ENCODE results near the gene LRIT1.

Gene LRIT1

DNA sequence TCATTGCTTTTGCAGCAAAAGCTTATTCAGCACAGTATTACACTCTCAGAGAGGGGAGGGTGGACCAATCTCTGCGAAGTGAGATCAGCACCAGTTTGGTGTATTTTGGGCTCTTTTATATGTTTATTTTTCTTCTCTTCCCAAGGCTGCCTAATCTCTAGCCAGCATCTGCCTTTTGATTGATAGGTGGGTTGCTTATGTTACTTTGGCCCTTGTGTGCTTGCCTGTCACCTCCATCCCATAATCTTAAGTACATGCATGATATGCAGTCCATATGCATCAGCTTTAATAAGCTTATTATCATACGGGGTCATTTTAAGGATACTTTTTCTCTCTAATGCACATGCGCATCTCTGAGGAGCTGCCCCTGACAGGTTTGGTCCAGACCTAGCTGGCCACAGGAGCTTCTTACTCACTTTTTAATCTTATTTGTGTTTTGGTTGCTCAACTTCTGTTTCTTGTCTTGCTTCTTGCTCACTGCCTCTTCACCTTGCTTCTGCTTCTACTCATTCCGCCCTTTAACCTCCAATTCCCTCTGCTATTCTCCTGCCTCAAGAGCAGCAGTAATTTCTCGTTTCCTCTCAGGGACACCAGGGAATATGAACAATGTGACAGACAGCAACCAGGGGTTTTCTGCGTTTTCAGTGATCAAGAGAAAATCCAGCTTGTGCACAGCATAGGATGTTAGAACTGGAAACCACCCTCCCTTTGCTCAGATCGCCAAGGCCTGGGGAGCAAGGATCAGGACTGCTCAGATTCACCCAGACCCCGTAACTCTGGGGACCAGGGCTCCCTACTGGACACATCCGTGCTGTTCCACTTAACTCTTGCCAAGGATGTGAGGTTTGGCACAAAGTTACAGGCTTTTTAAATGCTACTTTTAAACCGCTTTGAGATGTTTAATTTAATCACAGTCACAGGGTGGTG lies 13.5 kb upstream of the LRIT1 start:
- FAIRE-seq, result no peak

DNA sequence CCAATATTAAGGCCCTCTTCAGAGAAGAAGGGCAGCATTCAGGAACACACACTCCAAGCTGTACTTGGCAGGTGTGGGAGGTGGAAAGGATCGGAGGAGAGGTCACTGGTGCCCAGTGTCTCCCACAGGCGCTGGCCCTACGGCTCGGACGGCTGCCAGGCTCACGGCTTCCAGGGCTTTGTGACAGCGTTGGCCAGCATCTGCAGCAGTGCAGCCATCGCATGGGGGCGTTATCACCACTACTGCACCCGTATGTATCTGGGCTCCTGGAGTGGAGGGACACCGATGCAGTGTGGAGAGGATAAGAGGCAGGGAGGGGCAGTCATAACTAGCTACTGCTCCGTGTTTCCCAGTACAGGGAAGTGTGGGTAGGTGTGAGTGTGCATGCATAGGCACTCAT lies 7.4 kb upstream of the LRIT1 start:
- FAIRE-seq, result no peak

DNA sequence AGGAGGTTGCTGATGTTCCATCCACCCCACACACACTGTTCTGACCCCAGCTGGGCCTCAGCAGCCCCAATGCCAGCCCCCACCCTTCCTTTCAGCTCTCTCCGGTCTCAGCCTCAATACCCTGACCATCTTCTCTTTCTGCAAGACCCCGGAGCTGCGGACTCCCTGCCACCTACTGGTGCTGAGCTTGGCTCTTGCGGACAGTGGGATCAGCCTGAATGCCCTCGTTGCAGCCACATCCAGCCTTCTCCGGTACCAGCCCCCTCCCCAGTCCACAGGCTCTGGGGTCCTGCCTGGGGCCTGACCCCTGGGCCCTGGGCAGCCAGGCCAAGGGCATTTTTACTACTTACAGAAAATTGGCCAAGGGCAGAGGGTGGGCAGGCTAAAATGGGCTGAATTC lies 6.2 kb upstream of the LRIT1 start:
- no peak for FAIRE-seq

DNA sequence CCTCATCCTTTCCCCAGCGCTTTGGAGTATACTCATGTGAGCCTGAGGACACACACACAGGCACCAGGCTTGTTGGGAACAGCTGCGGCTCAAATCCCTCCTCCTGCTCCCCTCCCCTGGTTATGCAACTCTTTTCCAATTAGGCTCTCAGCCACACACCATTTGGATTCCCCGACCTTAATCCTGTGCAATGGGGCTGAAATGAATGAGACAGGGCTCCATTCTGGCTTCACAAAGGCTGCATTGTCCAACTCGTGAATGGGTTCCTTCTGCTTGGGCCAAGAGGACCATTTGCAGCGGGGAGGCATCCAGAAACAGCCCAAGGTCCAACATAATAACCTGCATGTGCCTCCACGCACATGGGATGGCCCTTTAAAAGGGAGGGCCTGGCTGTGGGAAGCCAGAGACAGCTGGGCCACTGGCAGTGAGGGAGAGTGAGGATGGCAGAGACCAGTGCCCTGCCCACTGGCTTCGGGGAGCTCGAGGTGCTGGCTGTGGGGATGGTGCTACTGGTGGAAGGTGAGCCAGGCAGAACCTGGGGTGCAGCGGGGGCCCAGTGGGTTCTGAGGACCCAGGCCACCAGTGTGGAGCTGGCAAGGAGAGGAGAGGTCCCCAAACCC lies 3.4 kb upstream of the LRIT1 start, which contains the start of gene RGR:
Gene RGR (plus strand): TSS at position 403 of the 620 bp plus-strand sequence. CDS start 38 bp downstream, at position 441.
- FAIRE-seq, result no peak

DNA sequence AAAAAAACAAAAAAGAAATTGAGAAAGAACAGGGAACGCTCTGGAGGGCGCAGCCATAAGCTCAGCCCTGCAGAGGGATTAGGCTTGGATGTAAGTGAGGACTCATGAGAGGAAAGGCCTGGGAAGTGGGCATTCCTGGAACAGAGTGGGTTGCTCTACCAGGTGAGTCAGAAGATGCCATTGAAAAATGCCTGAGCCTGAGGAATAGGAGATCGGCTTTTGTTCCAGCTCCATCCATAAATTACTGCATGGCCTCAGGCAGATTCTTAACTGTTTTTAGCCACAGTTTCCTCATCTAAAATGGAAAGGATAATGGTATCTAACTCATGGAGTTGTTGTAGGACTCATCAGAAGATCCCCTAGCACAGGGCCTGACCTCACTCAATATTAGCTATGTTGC lies 2.4 kb upstream of the LRIT1 start:
- no peak for FAIRE-seq

DNA sequence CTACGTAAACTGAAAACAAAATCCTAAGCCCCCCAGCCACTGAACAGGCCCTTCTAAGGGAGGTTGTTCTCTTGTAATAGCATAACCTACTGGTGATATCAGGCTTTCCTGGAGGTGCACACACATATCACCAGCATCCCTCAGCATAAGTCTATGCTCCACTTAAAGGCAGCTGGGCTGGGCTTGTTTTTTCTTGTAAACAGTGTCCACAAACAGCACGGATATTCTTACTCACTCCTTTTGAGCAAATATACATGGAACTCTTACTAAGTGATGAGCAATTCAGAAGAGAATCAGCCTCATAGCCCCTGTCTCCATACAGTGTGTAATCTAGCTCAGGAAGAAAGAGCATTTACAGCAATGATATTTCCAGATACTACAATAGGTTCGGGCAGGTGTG lies 2.4 kb downstream of the LRIT1 start:
- FAIRE-seq, result no peak

DNA sequence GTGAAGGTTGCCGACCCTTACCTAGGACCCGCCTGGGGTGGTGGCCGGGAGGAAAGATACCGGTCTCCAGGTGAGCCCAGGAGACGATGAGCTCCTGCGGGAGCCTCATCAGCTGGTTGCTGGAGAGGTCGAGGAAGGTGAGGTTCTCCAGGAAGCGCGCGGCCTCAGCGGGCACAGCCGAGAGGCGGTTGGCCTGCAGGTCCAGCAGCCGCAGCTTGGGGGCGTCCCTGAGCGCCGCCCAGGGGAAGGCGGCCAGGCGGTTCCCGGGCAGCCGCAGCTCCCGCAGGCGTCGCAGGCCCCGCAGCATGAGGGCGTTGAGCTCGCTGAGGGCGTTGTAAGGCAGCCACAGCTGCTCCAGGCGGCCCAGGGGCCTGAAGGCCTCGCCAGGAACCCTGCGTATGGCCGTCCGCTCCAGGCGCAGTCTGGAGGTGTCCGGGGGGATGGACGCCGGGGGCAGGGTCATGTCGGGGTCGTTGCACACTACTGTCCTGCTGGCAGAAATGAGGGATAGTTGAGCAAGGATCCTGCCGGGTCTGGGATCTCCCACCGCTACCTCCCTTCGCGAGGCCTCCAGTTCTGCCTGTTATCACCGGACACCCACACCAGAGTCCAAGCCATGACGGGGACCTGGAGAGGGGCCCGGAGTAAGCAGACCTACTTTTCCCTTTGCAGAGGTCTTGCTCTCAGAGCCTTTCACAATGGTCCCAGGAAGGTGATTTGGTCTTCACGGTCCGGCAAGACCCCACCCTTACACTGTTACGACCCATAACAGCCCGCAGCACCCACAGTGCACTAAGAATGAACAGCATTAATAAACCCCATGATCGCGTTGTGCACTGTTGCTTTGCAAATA lies 3.9 kb downstream of the LRIT1 start:
- no peak for FAIRE-seq

DNA sequence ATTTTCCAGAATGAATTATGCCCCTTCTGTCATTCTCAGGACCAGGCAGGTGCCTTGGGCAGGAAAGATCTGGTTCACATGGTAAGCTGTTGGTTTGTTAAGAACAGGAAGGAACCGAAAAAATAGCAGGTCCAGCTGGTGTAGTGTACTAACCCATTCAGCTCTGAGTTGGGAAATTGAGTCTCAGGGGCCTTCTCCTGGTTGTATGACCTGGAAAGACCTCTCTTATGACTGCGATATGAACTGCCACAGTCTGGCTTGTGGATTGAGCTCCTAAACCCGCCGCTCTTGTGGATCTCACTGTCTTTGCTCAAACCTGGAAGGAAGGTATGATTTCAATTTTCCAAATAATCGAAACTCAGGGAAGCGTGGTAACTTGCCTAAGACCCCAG lies 4.5 kb downstream of the LRIT1 start:
- no peak for FAIRE-seq

DNA sequence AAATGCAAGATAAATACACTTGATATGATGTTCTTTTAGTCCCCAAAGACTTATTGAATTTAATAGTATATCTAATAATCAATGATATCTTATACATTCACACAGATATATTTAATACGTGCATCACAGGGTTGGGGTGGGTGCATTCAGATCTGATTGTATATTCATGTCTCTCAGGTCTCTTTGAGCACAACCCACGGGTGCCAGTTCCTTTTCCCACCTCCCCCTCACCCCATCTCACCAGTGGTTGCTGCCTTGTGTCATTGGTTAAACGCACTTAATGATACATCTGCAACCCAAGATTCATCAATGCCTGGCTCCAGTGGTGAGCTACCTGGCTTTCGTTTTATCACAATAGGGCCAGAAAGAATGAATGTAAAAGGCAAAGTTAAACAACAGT lies 6.2 kb downstream of the LRIT1 start:
- FAIRE-seq, result no peak

DNA sequence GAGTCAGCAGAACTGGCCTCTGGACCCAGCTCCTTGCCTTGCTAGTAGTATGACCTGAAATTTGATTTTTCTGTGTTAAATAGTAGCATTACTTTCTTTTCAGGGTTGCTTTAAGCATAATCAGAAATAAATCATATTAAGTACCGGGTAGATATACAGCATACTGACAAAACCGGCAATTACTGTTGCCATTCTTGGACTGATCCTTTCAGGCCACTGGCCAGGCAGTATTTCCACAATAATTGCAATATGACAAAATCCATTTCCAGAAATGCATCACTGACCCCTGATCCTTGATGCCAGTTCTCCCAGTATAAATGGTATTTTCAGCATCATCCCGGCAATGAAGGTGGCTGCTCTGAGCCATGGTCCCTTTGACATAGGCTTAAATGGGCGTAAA lies 6.9 kb downstream of the LRIT1 start:
- FAIRE-seq, result no peak

DNA sequence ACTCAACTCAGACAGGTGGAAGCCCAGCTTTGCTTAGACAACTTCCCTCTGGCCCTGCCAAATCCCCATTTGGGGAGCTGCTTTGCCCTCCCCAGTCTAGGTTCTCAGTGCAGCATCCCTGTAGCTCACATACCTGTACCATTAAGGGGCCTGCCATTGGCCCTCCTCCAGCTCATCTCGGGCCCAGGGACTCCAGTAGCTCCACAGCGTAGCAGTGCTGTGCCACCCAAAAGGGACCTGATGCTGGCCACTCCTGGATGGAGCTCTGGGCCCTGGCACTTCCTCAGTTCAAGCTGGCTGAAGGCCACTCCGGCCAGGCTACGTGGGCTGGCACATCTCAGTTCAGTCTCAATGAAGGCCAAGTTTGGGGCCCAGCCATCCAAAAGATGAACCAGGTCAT lies 7.4 kb downstream of the LRIT1 start:
- no peak for FAIRE-seq

DNA sequence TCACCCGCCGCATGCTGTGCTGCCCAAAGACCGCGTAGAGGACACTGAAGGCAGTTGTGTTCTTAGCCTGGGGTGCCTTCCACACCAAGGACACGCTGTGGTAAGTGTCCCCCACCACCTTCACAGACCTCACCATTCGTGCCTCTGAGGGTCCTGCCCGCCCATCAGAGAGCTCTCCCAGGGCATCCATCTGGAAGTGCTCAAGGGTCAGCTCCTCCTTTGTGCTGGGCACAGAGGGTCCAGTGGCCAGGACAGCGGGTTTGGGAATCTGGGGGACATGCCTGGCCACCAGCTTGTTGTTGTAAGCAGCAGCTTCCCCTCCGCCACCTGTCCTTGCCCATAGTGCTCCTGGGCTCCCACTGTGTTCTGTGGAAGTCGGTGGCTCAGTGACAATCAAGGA lies 9.0 kb downstream of the LRIT1 start:
- no peak for FAIRE-seq

DNA sequence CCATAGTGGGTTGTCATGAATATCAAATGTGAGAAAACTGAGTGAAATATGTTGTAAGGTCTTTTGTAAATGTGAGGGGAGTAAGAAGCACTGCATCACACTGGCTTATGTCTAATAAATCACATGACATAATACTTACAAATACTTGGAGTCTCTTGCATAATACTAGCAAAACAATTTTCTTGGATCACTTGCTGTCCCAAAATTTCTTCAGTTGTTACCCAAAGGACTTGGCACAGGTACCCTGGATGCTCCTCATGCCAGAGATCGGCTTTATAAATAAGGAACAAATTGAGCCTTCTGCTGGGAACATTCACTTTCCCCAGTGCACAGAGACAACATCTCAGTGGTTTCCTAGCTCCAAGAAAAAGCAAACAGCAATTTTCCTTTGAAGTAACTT lies 11.0 kb downstream of the LRIT1 start:
- FAIRE-seq, result no peak

DNA sequence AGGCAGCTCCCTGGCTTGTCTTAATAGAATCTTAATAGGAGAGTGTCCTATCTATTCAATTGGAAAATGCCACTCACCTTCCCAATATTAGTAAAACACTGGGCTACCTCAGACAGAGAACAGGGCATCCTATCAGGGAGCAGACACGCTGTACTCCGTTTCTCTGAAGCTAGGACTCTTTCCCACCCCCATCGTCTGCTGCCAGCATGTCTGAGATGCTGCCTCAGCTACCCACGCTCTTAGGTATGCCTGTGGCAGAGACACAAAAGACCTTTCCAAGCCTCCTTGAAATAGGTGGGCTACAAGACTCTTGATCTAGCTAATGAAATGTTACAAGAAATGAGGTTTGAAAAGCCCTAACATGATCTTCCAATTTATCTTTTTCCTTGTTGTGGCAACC lies 13.5 kb downstream of the LRIT1 start:
- FAIRE-seq, result no peak

DNA sequence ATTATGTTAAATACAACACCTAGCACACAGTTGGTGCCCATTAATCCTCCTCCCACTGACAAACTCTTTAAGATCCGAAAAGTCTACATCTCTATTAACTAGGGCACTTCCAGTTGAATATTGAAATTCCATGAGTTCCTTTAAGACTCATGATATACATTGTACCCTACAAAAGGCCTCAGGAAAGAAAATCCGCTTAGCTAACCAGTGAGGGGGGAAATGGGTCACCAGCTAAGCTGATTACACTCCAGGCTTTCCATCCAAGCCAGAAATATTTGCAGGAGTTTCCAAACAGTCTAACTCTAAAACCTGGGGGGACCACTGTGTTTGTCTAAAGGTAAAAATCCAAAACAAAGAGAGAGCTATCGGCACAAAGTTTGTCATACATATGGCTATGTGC lies 14.7 kb downstream of the LRIT1 start:
- FAIRE-seq, result no peak

DNA sequence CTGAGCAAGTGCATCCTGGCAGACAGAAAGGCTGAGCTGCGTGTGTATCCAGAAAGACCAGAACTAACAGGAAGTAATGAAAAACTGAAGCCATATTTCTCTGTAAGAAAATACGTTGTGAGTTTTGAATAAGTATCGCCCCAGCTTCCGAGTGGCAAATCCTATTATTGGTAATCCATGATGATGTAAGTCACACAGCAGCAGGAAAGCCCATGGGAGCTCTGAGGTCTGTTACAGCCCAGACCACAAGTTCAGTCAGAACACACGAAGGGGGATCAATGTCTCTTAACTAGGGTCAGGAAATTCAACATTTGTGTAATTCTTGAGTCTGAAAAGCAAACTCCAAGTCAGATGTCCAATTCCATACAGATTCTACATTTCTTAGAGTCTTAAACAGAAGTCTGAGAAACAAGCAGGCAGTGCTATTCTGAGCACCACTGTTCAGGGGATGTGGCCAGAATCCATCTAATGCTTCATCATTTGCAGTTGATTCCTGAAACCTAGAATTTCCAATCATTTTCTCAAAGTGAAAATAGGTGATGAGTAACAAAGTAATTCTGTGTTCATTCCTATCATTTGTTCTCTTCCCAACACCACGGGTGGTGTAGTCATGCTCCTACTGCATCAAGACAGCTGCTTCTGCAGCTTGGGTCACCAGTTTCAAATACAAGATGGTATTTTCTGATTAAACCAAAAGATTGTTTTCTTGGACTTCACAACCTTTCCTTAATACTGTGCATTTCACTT lies 15.7 kb downstream of the LRIT1 start, which contains the start of gene LRIT2:
Gene LRIT2 (minus strand): TSS at position 118 of the 747 bp plus-strand sequence. CDS start 24 bp downstream, at position 94.
- FAIRE-seq, result no peak

DNA sequence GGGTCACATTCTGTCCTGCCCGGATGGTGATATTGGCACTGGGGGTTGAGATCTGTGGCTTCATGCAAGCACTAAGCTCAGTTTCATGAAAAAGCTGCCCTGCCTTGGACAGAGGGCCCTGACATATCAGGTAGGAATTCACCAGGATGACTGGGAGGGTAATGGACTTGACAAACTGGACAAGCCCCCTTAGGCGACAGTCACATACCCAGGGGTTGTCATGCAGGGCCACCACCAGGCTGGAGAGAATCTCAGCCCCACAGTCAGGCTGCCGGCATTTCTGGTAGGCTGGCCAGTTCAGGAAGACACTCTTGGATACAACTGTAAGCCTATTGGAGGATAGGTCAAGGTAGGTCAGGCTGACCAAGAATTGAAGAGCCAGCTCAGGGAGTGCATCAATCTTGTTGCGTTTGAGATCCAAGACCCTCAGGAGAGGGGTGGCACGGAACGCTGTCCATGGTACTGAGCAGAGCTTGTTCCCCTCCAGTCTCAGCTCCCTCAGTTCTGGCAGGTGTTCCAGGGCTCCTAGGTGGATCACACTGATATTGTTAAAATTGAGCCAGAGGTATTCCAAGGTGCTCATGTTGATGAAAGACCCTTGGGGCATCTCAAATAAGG lies 16.8 kb downstream of the LRIT1 start:
- FAIRE-seq, result no peak

DNA sequence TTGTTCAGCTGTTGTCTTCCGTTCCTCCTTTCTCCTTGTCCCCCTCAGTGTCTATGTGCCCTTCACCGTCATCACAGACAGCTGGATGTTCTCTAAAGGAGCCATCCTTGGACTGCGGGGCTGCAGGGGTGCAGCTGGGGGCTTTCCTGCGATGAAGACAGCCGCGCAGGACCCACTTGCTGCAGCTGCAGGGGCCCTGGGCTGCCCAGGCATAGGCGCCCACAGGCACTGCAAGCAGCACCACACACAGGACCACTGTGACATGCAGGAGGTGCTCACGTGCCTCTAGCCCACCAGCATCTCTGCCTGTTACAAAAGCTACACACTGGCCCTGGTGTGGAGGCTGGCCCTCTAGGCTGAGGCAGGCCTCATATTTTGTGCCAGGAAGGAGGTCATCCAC lies 19.4 kb downstream of the LRIT1 start:
- FAIRE-seq, result no peak

DNA sequence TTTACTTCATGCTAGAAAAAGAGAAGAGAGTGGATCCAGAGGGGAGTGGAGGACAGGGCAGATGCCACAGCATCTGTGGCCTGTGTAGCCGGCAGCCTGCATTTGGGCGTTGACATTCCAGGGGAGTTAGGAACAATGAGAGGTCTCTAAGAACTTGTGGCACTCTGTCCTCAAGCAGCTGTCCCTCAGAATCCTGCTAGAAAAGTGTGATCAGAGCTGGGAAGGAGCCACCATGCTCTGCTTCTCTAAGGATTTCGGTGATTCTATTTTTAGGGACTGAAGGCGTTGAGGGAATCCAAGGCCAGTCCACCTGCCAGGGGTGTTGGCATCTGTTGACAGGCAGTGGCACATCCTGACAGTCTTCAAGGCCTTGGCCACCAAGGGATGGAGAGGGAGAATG lies 23.6 kb downstream of the LRIT1 start:
- no peak for FAIRE-seq

DNA sequence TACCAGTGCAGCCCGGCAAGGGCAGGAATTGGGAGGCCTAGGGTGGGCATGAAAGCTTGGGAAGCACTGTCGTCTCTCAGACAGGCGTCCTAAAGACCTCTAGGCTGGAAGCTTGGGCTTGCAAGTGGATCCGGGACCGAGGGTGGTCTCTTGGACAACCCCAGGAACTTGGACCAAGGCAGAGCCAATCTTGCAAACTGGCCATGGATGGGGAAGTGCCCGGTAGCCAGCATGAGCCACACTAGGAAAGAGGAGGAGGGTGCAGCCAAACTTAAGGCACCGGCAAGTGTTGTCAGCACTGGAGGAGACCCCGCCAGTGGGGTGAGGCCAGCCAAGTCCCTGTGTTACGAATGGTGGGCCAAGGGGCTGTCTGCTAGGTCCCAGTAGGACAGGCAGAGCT lies 24.5 kb downstream of the LRIT1 start:
- no peak for FAIRE-seq

DNA sequence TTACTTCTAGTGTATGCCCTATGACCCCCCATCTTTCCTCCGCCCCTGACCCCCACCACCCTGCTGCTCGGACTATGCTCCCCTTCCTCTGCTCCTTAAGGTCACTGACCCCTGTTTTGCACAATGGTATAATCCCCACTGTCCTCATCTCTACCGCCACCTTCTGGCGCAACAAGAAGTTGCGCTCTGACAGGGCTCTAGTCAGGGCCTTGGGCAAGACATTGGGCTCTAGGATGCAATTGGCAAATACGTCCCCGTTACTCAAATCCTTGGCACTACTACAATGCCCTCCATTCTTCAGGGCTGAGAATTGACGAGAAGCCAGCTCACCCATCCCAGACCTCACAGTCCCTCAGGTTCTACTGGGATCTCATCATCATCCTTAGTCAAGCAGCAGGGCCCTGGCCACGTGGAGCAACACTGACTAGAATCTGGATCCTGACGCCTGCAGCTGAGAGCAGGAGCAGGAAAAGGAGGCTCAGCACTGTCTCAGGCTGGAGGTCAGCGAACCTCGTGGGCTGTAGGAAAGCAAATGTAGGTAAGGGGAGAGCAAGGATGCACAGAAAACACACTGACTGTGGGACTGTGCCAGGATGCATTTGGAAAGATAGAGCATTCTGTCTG lies 26.6 kb downstream of the LRIT1 start:
- no peak for FAIRE-seq
